Osteoblast (primary cell): Measurements from ENCODE around the gene CELF4. TPM values are rescaled to one million over a fixed set of nuclear protein-coding genes. Genes with fewer than 3 reads are reported as not detected.

Experiments used
- DNase-seq: peaks from one replicate; pipeline ENCODE4 v3.0.0; 2011; ENCODE audit warnings: low spot score, mixed read lengths; ENCODE audit not compliant: insufficient read length; ENCODE audit errors: missing footprints
- H2AFZ ChIP-seq: 2 replicates; pipeline ENCODE4 v1.6.0; 2011; ENCODE audit warnings: mild to moderate bottlenecking, low read length
- H3K27ac ChIP-seq: 2 replicates; pipeline ENCODE4 v1.5.1; 2011; ENCODE audit warnings: mild to moderate bottlenecking, low read depth, low read length, moderate library complexity
- H3K27me3 ChIP-seq: 2 replicates; pipeline ENCODE4 v1.6.0; 2012; ENCODE audit warnings: mild to moderate bottlenecking, control low read depth, inconsistent platforms, low read length, moderate library complexity; ENCODE audit not compliant: insufficient read depth
- H3K36me3 ChIP-seq: 2 replicates; pipeline ENCODE4 v1.5.1; 2011; ENCODE audit warnings: mild to moderate bottlenecking, low read length, control low read depth, moderate library complexity; ENCODE audit not compliant: insufficient read depth
- H3K4me1 ChIP-seq: 2 replicates; pipeline ENCODE4 v1.5.1; 2011; ENCODE audit warnings: mild to moderate bottlenecking, low read length, control low read depth, moderate library complexity; ENCODE audit not compliant: insufficient read depth
- H3K4me2 ChIP-seq: 2 replicates; pipeline ENCODE4 v1.6.0; 2011; ENCODE audit warnings: mild to moderate bottlenecking, low read length; ENCODE audit not compliant: insufficient read depth
- H3K4me3 ChIP-seq: fragments of 200-600 bp; sonication (generic); 3 replicates; pipeline ENCODE4 v1.5.1; 2012; ENCODE audit warnings: mild to moderate bottlenecking, low read length, inconsistent platforms; ENCODE audit not compliant: insufficient read depth
- H3K79me2 ChIP-seq: 2 replicates; pipeline ENCODE4 v1.6.0; 2012; ENCODE audit warnings: mild to moderate bottlenecking, low read length, control low read depth, inconsistent platforms; ENCODE audit not compliant: insufficient read depth
- H3K9me3 ChIP-seq: 2 replicates; pipeline ENCODE4 v1.5.1; 2011; ENCODE audit warnings: low read depth, low read length, control low read depth
- H4K20me1 ChIP-seq: 2 replicates; pipeline ENCODE4 v1.6.0; 2012; ENCODE audit warnings: mild to moderate bottlenecking, low read length, control low read depth; ENCODE audit not compliant: insufficient read depth
- total RNA-seq: library from RNA; depleted of rRNA; stranded (reverse); fragments of >200 nt; gene quantifications from 2 replicates; pipeline ENCODE4 v1.2.3, GENCODE V29; 2012
- TF ChIP-seq, protein P1 (sequence below): IDR thresholded peaks from 2 replicates; pipeline ENCODE4 v1.5.1; 2011; ENCODE audit warnings: mild to moderate bottlenecking, low read depth, low read length, moderate library complexity; ENCODE audit errors: extremely low read depth

The CELF4 gene
- total RNA-seq, 1 donor: not detected

DNA sequence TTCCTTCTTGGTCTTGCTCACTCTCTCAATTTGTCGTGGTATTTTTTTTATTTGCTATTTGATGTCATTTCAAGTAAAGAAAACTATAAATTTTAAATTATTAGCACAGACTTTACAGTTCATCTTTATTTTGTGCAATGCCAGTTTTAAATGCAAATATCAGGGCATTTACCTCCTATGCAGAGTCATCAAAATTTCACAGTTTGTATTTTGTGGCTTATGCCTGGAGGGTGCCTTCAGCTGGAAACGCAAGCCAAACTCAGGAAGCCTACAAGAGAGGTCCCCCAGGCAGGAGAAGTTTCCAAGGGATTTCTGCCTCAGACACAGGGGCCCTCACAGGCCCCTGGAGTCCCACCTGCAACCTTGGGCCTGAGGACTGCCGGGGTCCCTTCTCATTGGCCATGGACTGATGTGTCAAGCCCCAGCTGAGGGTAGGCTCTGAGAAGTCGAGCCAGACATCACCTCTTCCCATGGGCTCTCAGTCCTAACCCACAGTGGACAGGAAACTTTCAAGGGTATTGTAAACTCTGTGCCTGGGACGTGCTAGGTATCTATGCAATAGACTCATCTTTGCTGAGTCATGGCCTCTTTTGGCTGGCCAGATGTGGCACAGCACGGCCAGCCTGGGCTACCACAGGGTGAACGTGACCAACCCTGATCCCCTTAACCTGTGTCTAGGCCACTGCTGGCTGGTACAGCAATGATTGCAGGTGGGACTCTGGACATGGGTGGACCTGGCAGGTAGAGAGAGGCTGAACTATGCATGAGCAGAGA is 236.5 kb downstream of the CELF4 start:
- DNase-seq: no peak
- TF ChIP-seq, protein P1, sequence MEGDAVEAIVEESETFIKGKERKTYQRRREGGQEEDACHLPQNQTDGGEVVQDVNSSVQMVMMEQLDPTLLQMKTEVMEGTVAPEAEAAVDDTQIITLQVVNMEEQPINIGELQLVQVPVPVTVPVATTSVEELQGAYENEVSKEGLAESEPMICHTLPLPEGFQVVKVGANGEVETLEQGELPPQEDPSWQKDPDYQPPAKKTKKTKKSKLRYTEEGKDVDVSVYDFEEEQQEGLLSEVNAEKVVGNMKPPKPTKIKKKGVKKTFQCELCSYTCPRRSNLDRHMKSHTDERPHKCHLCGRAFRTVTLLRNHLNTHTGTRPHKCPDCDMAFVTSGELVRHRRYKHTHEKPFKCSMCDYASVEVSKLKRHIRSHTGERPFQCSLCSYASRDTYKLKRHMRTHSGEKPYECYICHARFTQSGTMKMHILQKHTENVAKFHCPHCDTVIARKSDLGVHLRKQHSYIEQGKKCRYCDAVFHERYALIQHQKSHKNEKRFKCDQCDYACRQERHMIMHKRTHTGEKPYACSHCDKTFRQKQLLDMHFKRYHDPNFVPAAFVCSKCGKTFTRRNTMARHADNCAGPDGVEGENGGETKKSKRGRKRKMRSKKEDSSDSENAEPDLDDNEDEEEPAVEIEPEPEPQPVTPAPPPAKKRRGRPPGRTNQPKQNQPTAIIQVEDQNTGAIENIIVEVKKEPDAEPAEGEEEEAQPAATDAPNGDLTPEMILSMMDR: no peak
- Histone ChIP-seq H3K4me2 (no peak overlapping the region), H3K9me3 (no peaks in the 10 kb centered on the region), H3K27me3 (peaks cover 5% of the 10 kb centered on the region), H3K4me3 (no peak overlapping the region), H3K79me2 (no peaks in the 10 kb centered on the region), H3K27ac (no peak overlapping the region), H4K20me1 (no peaks in the 10 kb centered on the region), H3K4me1 (no peaks in the 10 kb centered on the region), H3K36me3 (no peaks in the 10 kb centered on the region), H2AFZ (no peak overlapping the region)

DNA sequence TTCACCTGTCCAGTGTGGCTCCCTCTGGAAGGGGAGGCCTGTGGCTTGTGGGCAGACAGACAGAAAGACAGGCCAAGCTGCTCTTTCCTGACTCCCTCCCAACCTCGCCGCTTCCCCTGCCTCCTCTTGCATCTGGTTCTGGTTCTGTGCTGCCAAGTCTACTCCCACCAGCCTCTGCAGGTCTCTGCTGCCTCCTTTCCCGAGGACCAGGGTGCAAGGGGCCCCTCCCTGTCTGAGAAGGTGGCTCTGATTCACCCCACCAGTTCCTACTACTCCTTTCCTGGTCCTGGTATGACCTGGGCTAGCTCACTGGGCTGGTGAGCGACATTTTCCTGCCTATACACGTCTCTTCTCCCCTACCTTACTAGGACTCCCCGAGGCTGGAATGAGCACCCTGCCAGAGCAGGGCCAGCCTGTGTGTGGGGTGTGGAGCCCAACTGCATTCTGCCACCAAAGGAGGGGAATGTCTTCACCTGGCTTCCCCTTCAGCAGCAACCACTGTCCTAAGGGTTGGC is 238.5 kb downstream of the CELF4 start:
- H3K36me3 ChIP-seq: no peaks in the 10 kb centered on the region
- no peak overlapping the region for H2AFZ ChIP-seq
- no peak for DNase-seq
- H3K9me3 ChIP-seq: no peaks in the 10 kb centered on the region
- H3K79me2 ChIP-seq: no peaks in the 10 kb centered on the region
- no peak overlapping the region for H3K4me3 ChIP-seq
- H3K4me2 ChIP-seq: no peak overlapping the region
- H3K27ac ChIP-seq: no peak overlapping the region
- H4K20me1 ChIP-seq: no peaks in the 10 kb centered on the region
- TF ChIP-seq, protein P1: no peak
- H3K27me3 ChIP-seq: peaks cover 5% of the 10 kb centered on the region
- no peaks in the 10 kb centered on the region for H3K4me1 ChIP-seq

DNA sequence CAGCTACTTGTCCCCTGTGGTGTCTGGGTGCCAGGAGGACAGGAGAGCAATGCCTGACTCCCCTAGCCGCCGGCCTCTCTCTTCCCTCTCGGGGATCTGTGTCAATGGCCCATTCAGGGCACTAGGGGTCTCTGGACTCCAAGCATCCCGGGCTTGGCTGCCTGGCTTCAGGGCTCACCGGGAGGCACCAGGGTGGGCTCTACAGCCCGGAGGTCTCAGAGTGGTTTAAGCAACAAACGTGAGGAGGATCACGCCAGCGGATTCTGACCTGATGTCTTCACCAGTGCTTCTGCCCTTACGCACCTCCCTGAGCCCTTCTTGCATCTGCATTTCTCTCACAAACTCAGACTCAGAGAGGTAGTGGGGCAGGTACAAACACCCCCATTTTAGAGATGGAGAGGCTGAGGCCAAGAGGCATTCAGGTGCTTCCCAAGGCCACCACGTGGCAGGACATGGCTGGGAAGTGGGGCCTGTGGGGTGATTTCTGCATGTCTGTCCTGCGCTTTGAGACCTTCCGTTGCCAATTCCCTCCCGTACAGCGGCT is 243.0 kb downstream of the CELF4 start:
- Histone ChIP-seq H3K4me3 (no peak overlapping the region), H2AFZ (no peak overlapping the region)
- peak; percentile 95 for DNase-seq

More for the DNA sequence above, 243.0 kb downstream of the CELF4 start:
- no peak overlapping the region for H3K4me2 ChIP-seq
- H4K20me1 ChIP-seq: no peaks in the 10 kb centered on the region
- no peaks in the 10 kb centered on the region for H3K79me2 ChIP-seq
- H3K4me1 ChIP-seq: no peaks in the 10 kb centered on the region
- H3K27me3 ChIP-seq: peaks cover 8% of the 10 kb centered on the region
- H3K27ac ChIP-seq: no peak overlapping the region
- no peaks in the 10 kb centered on the region for H3K36me3 ChIP-seq
- TF ChIP-seq, protein P1: peak; percentile 61
- H3K9me3 ChIP-seq: no peaks in the 10 kb centered on the region
